ENCODE results near the gene METRN. TPM values are rescaled to one million over a fixed set of nuclear protein-coding genes. Genes with fewer than 3 reads are reported as not detected.

Gene METRN
- total RNA-seq, 4 donors from 2014 or later: 51.0 to 109 (median 57.0) TPM

- no peak for DNase-seq
- intact Hi-C loops (cut with DNase I): no loop called here
- 91 to 92% methylated on average over 20 to 24 of the region's 37 CpGs for WGBS, 2 donors
- Histone ChIP-seq H3K27ac (no peak overlapping the region), H3K27me3 (no peaks in the 10 kb centered on the region), H3K4me1 (peaks cover 24 to 28% of the 10 kb centered on the region in 2 donors), H3K9me3 (no peaks in the 10 kb centered on the region), H3K36me3 (peaks cover 7 to 21% of the 10 kb centered on the region in 2 donors), H3K4me3 (replicated peaks in 1 of 3) (no peak overlapping the region)
- no peak for TF ChIP-seq CTCF (IDR thresholded peaks at IDR 0.05)
- TF ChIP-seq POLR2A (IDR thresholded peaks at IDR 0.05): no peak
Measured at GRCh38 chr16:729768-730665, 15.1 kb downstream of the METRN start.

- peaks cover 12 to 26% of the 10 kb centered on the region in 2 donors for H3K36me3 ChIP-seq
- WGBS, 2 donors: 88 to 99% methylated on average over 10 to 13 of the region's 22 CpGs
- no peaks in the 10 kb centered on the region for H3K9me3 ChIP-seq
- intact Hi-C loops (cut with DNase I): no loop called here
- no peak overlapping the region for H3K27ac ChIP-seq
- no peaks in the 10 kb centered on the region for H3K27me3 ChIP-seq
- peaks cover 24 to 28% of the 10 kb centered on the region in 2 donors for H3K4me1 ChIP-seq
- no peak for TF ChIP-seq CTCF (IDR thresholded peaks at IDR 0.05)
- TF ChIP-seq POLR2A (IDR thresholded peaks at IDR 0.05): no peak
- DNase-seq: no peak
- no peak overlapping the region for H3K4me3 ChIP-seq (replicated peaks in 1 of 3)
Measured at GRCh38 chr16:730666-731509, 16.0 kb downstream of the METRN start.

GRCh38 chr16:732332-732731 is 17.4 kb downstream of the METRN start:
- Histone ChIP-seq H3K27me3 (no peaks in the 10 kb centered on the region), H3K27ac (no peak overlapping the region), H3K9me3 (no peaks in the 10 kb centered on the region), H3K4me1 (peaks cover 17% of the 10 kb centered on the region in 2 donors), H3K36me3 (peaks cover 18 to 39% of the 10 kb centered on the region in 2 donors), H3K4me3 (replicated peaks in 1 of 3) (no peak overlapping the region)
- intact Hi-C loops (cut with DNase I): no loop called here
- WGBS, 2 donors: 96 to 97% methylated on average over 12 of the region's 12 CpGs
- no peak for DNase-seq
- no peak for TF ChIP-seq POLR2A (IDR thresholded peaks at IDR 0.05)
- no peak for TF ChIP-seq CTCF (IDR thresholded peaks at IDR 0.05)

GRCh38 chr16:732936-733335 is 18.0 kb downstream of the METRN start:
- Histone ChIP-seq H3K27me3 (no peaks in the 10 kb centered on the region), H3K36me3 (peaks cover 18 to 41% of the 10 kb centered on the region in 2 donors), H3K4me3 (replicated peaks in 1 of 3) (no peak overlapping the region), H3K27ac (no peak overlapping the region), H3K4me1 (peaks cover 11% of the 10 kb centered on the region in 2 donors), H3K9me3 (no peaks in the 10 kb centered on the region)
- intact Hi-C loops (cut with DNase I): no loop called here
- no peak for DNase-seq
- TF ChIP-seq CTCF (IDR thresholded peaks at IDR 0.05): no peak
- no peak for TF ChIP-seq POLR2A (IDR thresholded peaks at IDR 0.05)
- 91 to 93% methylated on average over 2 to 8 of the region's 13 CpGs for WGBS, 2 donors
